HCT116 (cell line): Measurements from ENCODE around the gene STX10. TPM values are rescaled to one million over a fixed set of nuclear protein-coding genes. Genes with fewer than 3 reads are reported as not detected.
A peak's percentile ranks its signal among the peaks of the same experiment; 100 is the strongest.

Experiments used
- ATAC-seq: fragments of 200-7000 bp; cut with Tn5 transposase; 2 replicates; pipeline ENCODE4 v1.9.1; 2020; ENCODE audit warnings: mild to moderate bottlenecking, moderate library complexity
- BruUV-seq: library from RNA; stranded (reverse); fragments of 400-500 nt; replicated peaks from 2 replicates; lab custom pipeline; 2021; lab: Mats Ljungman, UMichigan
- CTCF ChIA-PET: fragments of 300-600 bp; sonication (Branson Sonifier 250); formaldehyde crosslinking; loops from one replicate; lab custom pipeline; 2021; ENCODE audit warnings: antibody characterized with exemption; lab: Charles Lee
- POLR2A ChIA-PET: fragments of 300-600, 350-600 bp; sonication (Branson Sonifier 250); formaldehyde crosslinking; loops from one replicate; lab custom pipeline; 2021; ENCODE audit warnings: antibody characterized with exemption; lab: Charles Lee
- RAD21 ChIA-PET, 2 experiments: fragments of 300-600 bp; sonication (Branson Sonifier 250); formaldehyde crosslinking; loops; one replicate each; lab custom pipeline; 2023; ENCODE audit warnings: low total read pairs in 2 of 2; ENCODE audit not compliant: uncharacterized antibody in 2 of 2, unreplicated experiment in 2 of 2, low non-redundant PET in 1 of 2; lab: Charles Lee
- DNase-seq: peaks from one replicate; pipeline ENCODE4 v3.0.0-alpha.2; 2010; ENCODE audit warnings: low read depth, low spot score
- H2AFZ ChIP-seq: fragments of 200-600 bp; shearing (Covaris generic), sonication (generic); 2 replicates; pipeline ENCODE4 v1.6.1; 2017; ENCODE audit warnings: low read depth, mixed run types, mixed read lengths, antibody characterized with exemption, low read length; ENCODE audit not compliant: poor library complexity, severe bottlenecking
- H3K27ac ChIP-seq: 2 replicates; pipeline ENCODE4 v1.5.1; 2012; ENCODE audit warnings: low read depth, low read length
- H3K27me3 ChIP-seq: fragments of 200-600 bp; sonication (generic); 2 replicates; pipeline ENCODE4 v1.6.1; 2016; ENCODE audit warnings: mixed run types, low read length, mixed read lengths; ENCODE audit not compliant: insufficient read depth
- H3K36me3 ChIP-seq, 2 experiments: fragments of 200-500 bp in 1 of 2; fragments of 200-600 bp in 1 of 2; sonication (Bioruptor generic) in 1 of 2; sonication (generic) in 1 of 2; 2 replicates each; pipeline versions ENCODE4 v1.5.1 to v1.6.1; 2014 to 2016; ENCODE audit warnings: low read length in 2 of 2, inconsistent platforms in 1 of 2, mixed read lengths in 1 of 2, mixed run types in 1 of 2; ENCODE audit not compliant: insufficient read depth in 2 of 2, control insufficient read depth in 1 of 2
- H3K4me1 ChIP-seq, 2 experiments: fragments of 200-600 bp in 1 of 2; sonication (generic) in 1 of 2; 2 replicates each; pipeline versions ENCODE4 v1.5.1 to v1.6.1; 2012 to 2017; ENCODE audit warnings: low read length in 2 of 2, inconsistent platforms in 1 of 2, mild to moderate bottlenecking in 1 of 2, mixed read lengths in 1 of 2, mixed run types in 1 of 2, moderate library complexity in 1 of 2; ENCODE audit not compliant: insufficient read depth in 2 of 2, control insufficient read depth in 1 of 2
- H3K4me2 ChIP-seq: fragments of 200-600 bp; sonication (generic); 2 replicates; pipeline ENCODE4 v1.6.1; 2017; ENCODE audit warnings: mixed run types, low read length, mixed read lengths
- H3K4me3 ChIP-seq, 2 experiments: fragments of 200-600 bp in 1 of 2; sonication (generic) in 1 of 2; replicated peaks in 1 of 2; 2 replicates each; pipeline ENCODE4 v1.5.1; 2011 to 2016; ENCODE audit warnings: low read length in 2 of 2, control low read depth in 1 of 2, low read depth in 1 of 2, mild to moderate bottlenecking in 1 of 2, mixed read lengths in 1 of 2, mixed run types in 1 of 2
- H3K79me2 ChIP-seq: fragments of 200-600 bp; sonication (generic); 2 replicates; pipeline ENCODE4 v1.6.1; 2017; ENCODE audit warnings: mild to moderate bottlenecking, mixed run types, low read length, moderate library complexity, mixed read lengths; ENCODE audit not compliant: insufficient read depth
- H3K9ac ChIP-seq: fragments of 200-600 bp; sonication (generic); 2 replicates; pipeline ENCODE4 v1.6.1; 2016; ENCODE audit warnings: low read length, mixed read lengths
- H3K9me2 ChIP-seq: fragments of 200-600 bp; sonication (generic), shearing (Covaris generic); 2 replicates; pipeline ENCODE4 v1.6.1; 2017; ENCODE audit warnings: mixed run types, mild to moderate bottlenecking, moderate library complexity; ENCODE audit not compliant: insufficient read depth
- H3K9me3 ChIP-seq, 2 experiments: fragments of 200-500 bp in 1 of 2; fragments of 200-600 bp in 1 of 2; sonication (Bioruptor generic) in 1 of 2; sonication (generic) in 1 of 2; 2 replicates each; pipeline ENCODE4 v1.6.1; 2014 to 2017; ENCODE audit warnings: low read length in 2 of 2, mixed read lengths in 2 of 2, inconsistent platforms in 1 of 2, low read depth in 1 of 2, mild to moderate bottlenecking in 1 of 2, mixed run types in 1 of 2, moderate library complexity in 1 of 2; ENCODE audit not compliant: control insufficient read depth in 1 of 2, insufficient read depth in 1 of 2
- H4K20me1 ChIP-seq: fragments of 200-600 bp; sonication (generic), shearing (Covaris generic); 2 replicates; pipeline ENCODE4 v1.6.1; 2017; ENCODE audit warnings: mixed run types, mild to moderate bottlenecking, moderate library complexity; ENCODE audit not compliant: insufficient read depth
- CEBPB ChIP-seq: IDR thresholded peaks from 2 replicates; pipeline ENCODE4 v1.6.1; 2012; ENCODE audit warnings: low read depth
- EGR1 ChIP-seq: IDR thresholded peaks from 2 replicates; pipeline ENCODE4 v1.6.1; 2012; ENCODE audit warnings: low read depth
- ELF1 ChIP-seq: IDR thresholded peaks from 2 replicates; pipeline ENCODE4 v1.6.1; 2012; ENCODE audit warnings: low read depth, borderline replicate concordance
- JUND ChIP-seq: IDR thresholded peaks from 2 replicates; pipeline ENCODE4 v1.6.1; 2012
- POLR2AphosphoS5 ChIP-seq: IDR thresholded peaks from 2 replicates; pipeline ENCODE4 v1.6.1; 2011; ENCODE audit warnings: mild to moderate bottlenecking, low read depth, low read length, moderate library complexity
- RAD21 ChIP-seq: IDR thresholded peaks from 2 replicates; pipeline ENCODE4 v1.6.1; 2012; ENCODE audit warnings: low read depth, mild to moderate bottlenecking
- REST ChIP-seq: IDR thresholded peaks from 2 replicates; pipeline ENCODE4 v1.6.1; 2012; ENCODE audit warnings: low read depth
- SIN3A ChIP-seq: IDR thresholded peaks from 2 replicates; pipeline ENCODE4 v1.6.1; 2012; ENCODE audit warnings: low read depth
- ZBTB33 ChIP-seq: IDR thresholded peaks from 2 replicates; pipeline ENCODE4 v1.6.1; 2011; ENCODE audit warnings: mild to moderate bottlenecking, low read length, moderate library complexity; ENCODE audit not compliant: insufficient replicate concordance; ENCODE audit errors: extremely low read depth
- ZFX ChIP-seq: fragments of 450-650 bp; IDR thresholded peaks from 2 replicates; pipeline ENCODE4 v1.6.1; 2017
- intact Hi-C: fragments of 100-400 bp; cut with micrococcal nuclease; formaldehyde crosslinking; loops from 2 replicates; pipeline ENCODE4 v1.10.0; 2022
- total RNA-seq: library from RNA; stranded (reverse); gene quantifications from one replicate; pipeline ENCODE4 v1.2.1, GENCODE V29; 2021; ENCODE audit not compliant: unreplicated experiment

Gene STX10
- total RNA-seq, 1 experiment from 2014 or later, result 149 TPM

GRCh38 chr19:13118424-13119193 lies 31.6 kb downstream of the STX10 start:
- Histone ChIP-seq H3K4me1 (peaks cover 21 to 43% of the 10 kb centered on the region in 2 experiments; a peak in 3 of 4 replicates), H3K27me3 (no peaks in the 10 kb centered on the region), H4K20me1 (peaks cover 24% of the 10 kb centered on the region; the same call in 1 of the 2 replicates), H3K4me2 (peak overlapping the region; percentile 89)
- no peak for TF ChIP-seq SIN3A
- TF ChIP-seq REST, result no peak
- TF ChIP-seq CEBPB, result no peak
- no peak for TF ChIP-seq RAD21
- TF ChIP-seq POLR2AphosphoS5, result no peak
- peak; percentile 91 for TF ChIP-seq EGR1
- TF ChIP-seq ZFX, result peak; percentile 96; the same call in 1 of the 2 replicates
- no peak for TF ChIP-seq ZBTB33
- TF ChIP-seq ELF1, result no peak
- no peak for TF ChIP-seq JUND
- TF ChIP-seq, all 23 proteins: peak for 2
- ChIA-PET POLR2A (interaction anchor here (0.8 to 1.8 kb wide), 4 partner anchors 34 to 153 kb away, joined by 3 to 16 read pairs (median 5); no protein-coding TSS in a partner anchor), CTCF (interaction anchor here (1.0 to 2.2 kb wide), 8 partner anchors 17 to 153 kb away, joined by 3 to 9 read pairs (median 4); no protein-coding TSS in a partner anchor), RAD21 (interaction anchor here in 1 of 2 experiments (0.8 kb wide), 1 partner anchor 27 kb away, joined by 6 read pairs; no protein-coding TSS in a partner anchor)
- Histone ChIP-seq H3K4me3 (peak overlapping the region; percentile 93 to 95), H3K9me2 (no peaks in the 10 kb centered on the region), H3K9me3 (no peaks in the 10 kb centered on the region), H3K36me3 (peaks cover 9 to 33% of the 10 kb centered on the region in 2 experiments; a peak in 3 of 4 replicates), H2AFZ (no peak overlapping the region), H3K9ac (peak overlapping the region; percentile 99), H3K79me2 (peaks cover 87% of the 10 kb centered on the region), H3K27ac (peak overlapping the region; percentile 100)
- DNase-seq, result no peak
- BruUV-seq, result no TSS peak
- ATAC-seq, result peak; percentile 56
- intact Hi-C loops, result loop anchor here (5.0 kb wide), 1 partner anchor 144 kb away; no protein-coding TSS in a partner anchor
